Gastrocnemius medialis (tissue), 4 donors: ENCODE data around the gene SLC1A4. TPM values are rescaled to one million over a fixed set of nuclear protein-coding genes. Genes with fewer than 3 reads are reported as not detected.

Experiments
- ATAC-seq, 2 donors: fragments of 150-250 bp; one replicate each; pipeline ENCODE4 v1.9.1; 2016
- DNase-seq, 2 donors: peaks; one replicate each; pipeline ENCODE4 v3.0.0-alpha.2; 2019
- H3K27ac ChIP-seq, 4 donors: fragments of 200-600 bp; sonication (generic); 1 replicate in 1 of 4; 2 replicates in 3 of 4; pipeline ENCODE4 v1.5.1; 2016 to 2018; ENCODE audit warnings: mild to moderate bottlenecking in 2 of 4, moderate library complexity in 1 of 4
- H3K27me3 ChIP-seq, 3 donors: fragments of 200-600 bp; sonication (generic) in 2 of 3; 1 replicate in 1 of 3; 2 replicates in 2 of 3; pipeline versions ENCODE4 v1.5.1 to v1.6.0; 2016 to 2019; ENCODE audit warnings: mild to moderate bottlenecking in 1 of 3, moderate library complexity in 1 of 3
- H3K36me3 ChIP-seq, 2 donors: fragments of 200-600 bp; sonication (generic) in 1 of 2; one replicate each; pipeline ENCODE4 v1.5.1; 2017 to 2018
- H3K4me1 ChIP-seq, 2 donors: fragments of 200-600 bp; sonication (generic) in 1 of 2; one replicate each; pipeline ENCODE4 v1.5.1; 2016 to 2017; ENCODE audit warnings: mild to moderate bottlenecking in 2 of 2
- H3K4me3 ChIP-seq, 4 donors: fragments of 200-600 bp; sonication (generic) in 3 of 4; 1 replicate in 1 of 4; 2 replicates in 3 of 4; pipeline ENCODE4 v1.5.1; 2016 to 2019; ENCODE audit warnings: mild to moderate bottlenecking in 2 of 4
- H3K9me3 ChIP-seq, 3 donors: fragments of 200-600 bp; sonication (generic) in 2 of 3; 1 replicate in 1 of 3; 2 replicates in 2 of 3; pipeline ENCODE4 v1.5.1; 2016 to 2019
- POLR2A ChIP-seq, 2 donors: fragments of 450-650 bp; IDR thresholded peaks; one replicate each; pipeline ENCODE4 v1.6.1; 2017; ENCODE audit warnings: antibody characterized with exemption in 2 of 2, mild to moderate bottlenecking in 2 of 2, moderate library complexity in 2 of 2
- in situ Hi-C, 4 donors: fragments of 200-750 bp; cut with MboI; loops; one replicate each; pipeline versions ENCODE4 v1.15.0 to v1.8.0; 2017; ENCODE audit warnings: low sequenced_read_pairs in 4 of 4
- intact Hi-C: fragments of 100-400 bp; cut with DNase I; formaldehyde crosslinking; loops from one replicate; pipeline ENCODE4 v1.15.1; 2023; ENCODE audit warnings: low total_unique reads
- total RNA-seq, 4 donors: library from RNA; depleted of rRNA; stranded (reverse); fragments of >200 nt; gene quantifications; one replicate each; pipeline versions ENCODE4 v1.1.0 to v1.2.3, GENCODE V29; 2016
- TF ChIP-seq, protein P1 (sequence below), 5 experiments: fragments of 450-650 bp in 3 of 5; fragments of 200-600 bp in 2 of 5; sonication (generic) in 2 of 5; IDR thresholded peaks in 4 of 5; conservative IDR thresholded peaks in 1 of 5; 1 replicate in 4 of 5; 2 replicates in 1 of 5; pipeline ENCODE4 v1.5.1; 2016 to 2019; ENCODE audit warnings: antibody characterized with exemption in 5 of 5, mild to moderate bottlenecking in 3 of 5, moderate library complexity in 3 of 5

SLC1A4 gene
- total RNA-seq, 4 donors from 2014 or later: 5.4 to 54.1 (median 14.1) TPM

- Histone ChIP-seq H3K9me3 (no peaks in the 10 kb centered on the region), H3K27me3 (no peaks in the 10 kb centered on the region), H3K27ac (peak overlapping the region; percentile 78 to 90 (median 87)), H3K4me1 (peaks cover 82 to 83% of the 10 kb centered on the region in 2 donors), H3K4me3 (no peak overlapping the region), H3K36me3 (peaks cover 0 to 21% of the 10 kb centered on the region in 2 donors)
- intact Hi-C loops: no loop called here
- DNase-seq (no peak), ATAC-seq (no peak)
- TF ChIP-seq, protein P1, sequence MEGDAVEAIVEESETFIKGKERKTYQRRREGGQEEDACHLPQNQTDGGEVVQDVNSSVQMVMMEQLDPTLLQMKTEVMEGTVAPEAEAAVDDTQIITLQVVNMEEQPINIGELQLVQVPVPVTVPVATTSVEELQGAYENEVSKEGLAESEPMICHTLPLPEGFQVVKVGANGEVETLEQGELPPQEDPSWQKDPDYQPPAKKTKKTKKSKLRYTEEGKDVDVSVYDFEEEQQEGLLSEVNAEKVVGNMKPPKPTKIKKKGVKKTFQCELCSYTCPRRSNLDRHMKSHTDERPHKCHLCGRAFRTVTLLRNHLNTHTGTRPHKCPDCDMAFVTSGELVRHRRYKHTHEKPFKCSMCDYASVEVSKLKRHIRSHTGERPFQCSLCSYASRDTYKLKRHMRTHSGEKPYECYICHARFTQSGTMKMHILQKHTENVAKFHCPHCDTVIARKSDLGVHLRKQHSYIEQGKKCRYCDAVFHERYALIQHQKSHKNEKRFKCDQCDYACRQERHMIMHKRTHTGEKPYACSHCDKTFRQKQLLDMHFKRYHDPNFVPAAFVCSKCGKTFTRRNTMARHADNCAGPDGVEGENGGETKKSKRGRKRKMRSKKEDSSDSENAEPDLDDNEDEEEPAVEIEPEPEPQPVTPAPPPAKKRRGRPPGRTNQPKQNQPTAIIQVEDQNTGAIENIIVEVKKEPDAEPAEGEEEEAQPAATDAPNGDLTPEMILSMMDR (IDR thresholded peaks at IDR 0.05 in 4 of 5, conservative IDR thresholded peaks at IDR 0.05 in 1 of 5): peak in 1 of 5 experiments; percentile 3
- TF ChIP-seq POLR2A (IDR thresholded peaks at IDR 0.05): no peak
- in situ Hi-C loops: loop anchor here in 1 of 4 donors (10.0 to 25.0 kb wide), 2 partner anchors 57 to 369 kb away; partner anchors contain the start of gene SPRED2
Measured at GRCh38 chr2:65067806-65068553, 78.8 kb downstream of the SLC1A4 start.

DNA sequence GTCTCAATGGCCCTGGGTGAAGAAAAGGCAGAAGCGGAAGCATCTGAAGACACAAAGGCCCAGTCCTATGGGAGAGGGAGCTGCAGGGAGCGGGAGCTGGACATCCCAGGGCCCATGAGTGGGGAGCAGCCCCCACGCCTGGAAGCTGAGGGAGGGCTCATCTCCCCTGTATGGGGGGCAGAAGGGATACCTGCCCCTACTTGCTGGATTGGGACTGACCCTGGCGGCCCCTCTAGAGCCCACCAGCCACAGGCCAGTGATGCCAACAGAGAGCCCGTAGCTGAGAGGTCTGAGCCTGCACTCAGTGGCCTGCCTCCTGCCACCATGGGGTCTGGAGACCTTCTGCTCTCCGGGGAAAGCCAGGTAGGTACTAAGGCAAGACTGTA, 80.2 kb downstream of the SLC1A4 start:
- no peak for ATAC-seq
- TF ChIP-seq POLR2A (IDR thresholded peaks at IDR 0.05): no peak
- TF ChIP-seq, protein P1 (IDR thresholded peaks at IDR 0.05 in 4 of 5, conservative IDR thresholded peaks at IDR 0.05 in 1 of 5): no peak
- peaks cover 0 to 21% of the 10 kb centered on the region in 2 donors for H3K36me3 ChIP-seq
- peaks cover 82 to 83% of the 10 kb centered on the region in 2 donors for H3K4me1 ChIP-seq
- H3K27me3 ChIP-seq: no peaks in the 10 kb centered on the region
- no peak overlapping the region for H3K4me3 ChIP-seq
- H3K9me3 ChIP-seq: no peaks in the 10 kb centered on the region
- peak overlapping the region; percentile 78 to 90 (median 87) for H3K27ac ChIP-seq
- in situ Hi-C loops (loop anchor here in 1 of 4 donors (10.0 to 25.0 kb wide), 2 partner anchors 55 to 368 kb away; partner anchors contain the start of gene SPRED2), intact Hi-C loops (no loop called here)
- DNase-seq: no peak

DNA sequence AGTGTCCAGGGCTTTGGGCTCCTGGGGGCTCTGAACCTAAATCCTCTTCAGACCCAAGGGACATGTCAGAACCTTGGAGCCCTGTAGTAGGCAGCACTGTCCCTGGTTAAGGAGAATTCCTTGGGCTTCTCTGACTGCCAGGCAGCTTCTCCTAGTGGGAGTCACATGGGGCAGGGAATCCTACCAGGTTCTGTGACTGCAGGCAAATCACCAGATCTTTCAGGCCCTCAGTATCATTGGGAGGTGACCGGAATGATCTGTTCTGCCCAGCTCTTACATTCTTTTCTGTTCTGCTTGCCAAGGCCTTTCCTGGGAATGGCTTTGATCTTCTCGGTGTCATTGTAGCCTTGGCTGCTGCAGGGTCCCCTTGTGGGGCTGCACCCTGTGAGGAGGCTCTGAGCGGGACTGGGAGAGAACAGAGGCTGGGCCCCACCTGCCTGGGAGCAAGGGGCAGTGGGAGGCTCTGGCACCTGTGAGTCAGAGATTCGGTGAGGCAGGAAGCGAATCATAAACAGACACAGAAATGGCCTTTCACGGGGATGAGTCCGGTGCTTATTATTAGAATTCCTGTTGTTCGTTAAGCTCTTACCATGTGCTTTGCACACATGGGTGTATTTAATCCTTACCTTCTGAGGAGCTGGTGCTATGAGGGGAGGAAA, 81.1 kb downstream of the SLC1A4 start:
- H3K4me3 ChIP-seq: no peak overlapping the region
- peak overlapping the region; percentile 78 to 90 (median 87) for H3K27ac ChIP-seq
- H3K9me3 ChIP-seq: no peaks in the 10 kb centered on the region
- intact Hi-C loops (loop anchor here (5.0 kb wide), 1 partner anchor 157 kb away; the partner anchor contains the start of gene ACTR2), in situ Hi-C loops (loop anchor here in 2 of 4 donors (10.0 to 25.0 kb wide), 2 partner anchors 54 to 367 kb away; partner anchors contain the start of gene SPRED2 (in 1 of the 2))
- TF ChIP-seq POLR2A (IDR thresholded peaks at IDR 0.05): peak in 1 of 2 donors; percentile 40
- TF ChIP-seq, protein P1 (IDR thresholded peaks at IDR 0.05 in 4 of 5, conservative IDR thresholded peaks at IDR 0.05 in 1 of 5): peak in 3 of 5 experiments; percentile 21 to 52 (median 42)
- H3K36me3 ChIP-seq: peaks cover 0 to 21% of the 10 kb centered on the region in 2 donors
- H3K4me1 ChIP-seq: peaks cover 81 to 83% of the 10 kb centered on the region in 2 donors
- H3K27me3 ChIP-seq: no peaks in the 10 kb centered on the region
- DNase-seq (peak; percentile 52 to 69), ATAC-seq (peak; percentile 63 to 71)

GRCh38 chr2:65070856-65071255, 81.7 kb downstream of the SLC1A4 start:
- peak overlapping the region; percentile 78 to 90 (median 87) for H3K27ac ChIP-seq
- TF ChIP-seq, protein P1 (IDR thresholded peaks at IDR 0.05 in 4 of 5, conservative IDR thresholded peaks at IDR 0.05 in 1 of 5): no peak
- no peak for TF ChIP-seq POLR2A (IDR thresholded peaks at IDR 0.05)
- no peak overlapping the region for H3K4me3 ChIP-seq
- DNase-seq (no peak), ATAC-seq (no peak)
- in situ Hi-C loops: loop anchor here in 2 of 4 donors (10.0 to 25.0 kb wide), 2 partner anchors 54 to 366 kb away; partner anchors contain the start of gene SPRED2 (in 1 of the 2)
- peaks cover 0 to 21% of the 10 kb centered on the region in 2 donors for H3K36me3 ChIP-seq
- H3K9me3 ChIP-seq: no peaks in the 10 kb centered on the region
- H3K27me3 ChIP-seq: no peaks in the 10 kb centered on the region
- intact Hi-C loops: loop anchor here (5.0 kb wide), 1 partner anchor 156 kb away; the partner anchor contains the start of gene ACTR2
- peaks cover 81 to 84% of the 10 kb centered on the region in 2 donors for H3K4me1 ChIP-seq
